MG63 (cell line): Measurements from ENCODE around the gene ANKLE1. TPM values are rescaled to one million over a fixed set of nuclear protein-coding genes. Genes with fewer than 3 reads are reported as not detected.
A peak's percentile ranks its signal among the peaks of the same experiment; 100 is the strongest.

Experiments used
- DNase-seq: peaks from one replicate; pipeline ENCODE4 v3.0.0-alpha.2; 2020
- H3K27me3 ChIP-seq: fragments of 250-450 bp; sonication (Bioruptor Pico); 2 replicates; pipeline ENCODE4 v1.5.1; 2020; ENCODE audit warnings: mild to moderate bottlenecking, moderate library complexity
- H3K36me3 ChIP-seq: fragments of 250-450 bp; sonication (Bioruptor Pico); 2 replicates; pipeline ENCODE4 v1.5.1; 2020; ENCODE audit warnings: mild to moderate bottlenecking, moderate library complexity
- H3K4me3 ChIP-seq: fragments of 250-450 bp; sonication (Bioruptor Pico); 2 replicates; pipeline ENCODE4 v1.5.1; 2020; ENCODE audit warnings: mild to moderate bottlenecking, moderate library complexity
- H3K9me3 ChIP-seq: fragments of 250-450 bp; sonication (Bioruptor Pico); 2 replicates; pipeline ENCODE4 v1.5.1; 2020; ENCODE audit warnings: mild to moderate bottlenecking, moderate library complexity
- total RNA-seq: library from RNA; depleted of rRNA; stranded (reverse); fragments of >200 nt; shearing (Covaris generic); gene quantifications from 2 replicates; pipeline ENCODE4 v1.2.3, GENCODE V29; 2014; ENCODE audit warnings: low replicate concordance; rRNA removed

ANKLE1 gene
- total RNA-seq = 0.10 and 0.46 TPM in 2 replicates

- DNase-seq = no peak
- peaks cover 18% of the 10 kb centered on the region for H3K36me3 ChIP-seq
- H3K4me3 ChIP-seq = peak within 1 kb of the TSS; percentile 31
- no peaks in the 10 kb centered on the region for H3K27me3 ChIP-seq
- no peaks in the 10 kb centered on the region for H3K9me3 ChIP-seq
Observed at GRCh38 chr19:17281391-17282304, at the start of gene ANKLE1. Gene ANKLE1 (plus strand): TSS chr19:17281901. CDS start chr19:17281921, 20 bp downstream.

- Histone ChIP-seq H3K27me3 (no peaks in the 10 kb centered on the region), H3K9me3 (no peaks in the 10 kb centered on the region), H3K4me3 (no peak overlapping the region), H3K36me3 (peaks cover 65% of the 10 kb centered on the region)
- no peak for DNase-seq
Observed at GRCh38 chr19:17232258-17232657, 49.4 kb upstream of the ANKLE1 start.

- no peak for DNase-seq
- Histone ChIP-seq H3K27me3 (no peaks in the 10 kb centered on the region), H3K9me3 (no peaks in the 10 kb centered on the region), H3K36me3 (peaks cover 78% of the 10 kb centered on the region), H3K4me3 (no peak overlapping the region)
Observed at GRCh38 chr19:17234911-17235299, 46.8 kb upstream of the ANKLE1 start.

GRCh38 chr19:17235300-17235970 is 46.3 kb upstream of the ANKLE1 start:
- H3K27me3 ChIP-seq = no peaks in the 10 kb centered on the region
- no peak overlapping the region for H3K4me3 ChIP-seq
- peaks cover 81% of the 10 kb centered on the region for H3K36me3 ChIP-seq
- no peaks in the 10 kb centered on the region for H3K9me3 ChIP-seq
- DNase-seq = no peak

GRCh38 chr19:17235971-17236777 is 45.5 kb upstream of the ANKLE1 start:
- Histone ChIP-seq H3K27me3 (no peaks in the 10 kb centered on the region), H3K36me3 (peaks cover 80% of the 10 kb centered on the region), H3K4me3 (no peak overlapping the region), H3K9me3 (no peaks in the 10 kb centered on the region)
- no peak for DNase-seq

GRCh38 chr19:17236811-17237543 is 44.7 kb upstream of the ANKLE1 start:
- Histone ChIP-seq H3K9me3 (no peaks in the 10 kb centered on the region), H3K27me3 (no peaks in the 10 kb centered on the region), H3K4me3 (no peak overlapping the region), H3K36me3 (peaks cover 81% of the 10 kb centered on the region)
- DNase-seq = no peak

- no peaks in the 10 kb centered on the region for H3K9me3 ChIP-seq
- H3K27me3 ChIP-seq = no peaks in the 10 kb centered on the region
- H3K4me3 ChIP-seq = no peak overlapping the region
- DNase-seq = no peak
- H3K36me3 ChIP-seq = peaks cover 75% of the 10 kb centered on the region
Observed at GRCh38 chr19:17237747-17238706, 43.7 kb upstream of the ANKLE1 start.

- Histone ChIP-seq H3K36me3 (peaks cover 56% of the 10 kb centered on the region), H3K4me3 (no peak overlapping the region), H3K9me3 (no peaks in the 10 kb centered on the region), H3K27me3 (no peaks in the 10 kb centered on the region)
- no peak for DNase-seq
Observed at GRCh38 chr19:17240062-17240752, 41.5 kb upstream of the ANKLE1 start.

- Histone ChIP-seq H3K36me3 (peaks cover 54% of the 10 kb centered on the region), H3K4me3 (no peak overlapping the region), H3K27me3 (no peaks in the 10 kb centered on the region), H3K9me3 (no peaks in the 10 kb centered on the region)
- no peak for DNase-seq
Observed at GRCh38 chr19:17240826-17241399, 40.8 kb upstream of the ANKLE1 start.

GRCh38 chr19:17242431-17243208 is 39.1 kb upstream of the ANKLE1 start:
- Histone ChIP-seq H3K9me3 (no peaks in the 10 kb centered on the region), H3K36me3 (peaks cover 43% of the 10 kb centered on the region), H3K27me3 (no peaks in the 10 kb centered on the region), H3K4me3 (peak overlapping the region; percentile 66; the same call in 1 of the 2 replicates)
- no peak for DNase-seq

GRCh38 chr19:17243211-17243829 is 38.4 kb upstream of the ANKLE1 start:
- Histone ChIP-seq H3K36me3 (peaks cover 36% of the 10 kb centered on the region), H3K4me3 (peak overlapping the region; percentile 66), H3K27me3 (no peaks in the 10 kb centered on the region), H3K9me3 (no peaks in the 10 kb centered on the region)
- DNase-seq = no peak

- Histone ChIP-seq H3K4me3 (peak overlapping the region; percentile 66), H3K36me3 (peaks cover 29% of the 10 kb centered on the region), H3K9me3 (no peaks in the 10 kb centered on the region), H3K27me3 (no peaks in the 10 kb centered on the region)
- DNase-seq = peak; percentile 73
Observed at GRCh38 chr19:17243830-17244617, 37.7 kb upstream of the ANKLE1 start.
